Dermis microvascular lymphatic vessel endothelial cell (primary cell): ENCODE results near the gene LDLRAP1. TPM values are rescaled to one million over a fixed set of nuclear protein-coding genes. Genes with fewer than 3 reads are reported as not detected.
"Not testable (repeated sequence)": the region's sequence is repeated elsewhere in the genome, so short reads cannot be mapped to it uniquely, and the experiment has no call there.

ENCODE experiments used
- DNase-seq, 2 donors: peaks; one replicate each; pipeline versions ENCODE4 v3.0.0 to v3.0.0-alpha.2; 2010; ENCODE audit warnings: low read depth in 2 of 2
- total RNA-seq: library from RNA; depleted of rRNA; stranded (reverse); fragments of >200 nt; gene quantifications from 2 replicates; pipeline ENCODE4 v1.2.1, GENCODE V29; 2014

LDLRAP1 gene
- total RNA-seq, 1 donor from 2014 or later, result 16.6 TPM

DNA sequence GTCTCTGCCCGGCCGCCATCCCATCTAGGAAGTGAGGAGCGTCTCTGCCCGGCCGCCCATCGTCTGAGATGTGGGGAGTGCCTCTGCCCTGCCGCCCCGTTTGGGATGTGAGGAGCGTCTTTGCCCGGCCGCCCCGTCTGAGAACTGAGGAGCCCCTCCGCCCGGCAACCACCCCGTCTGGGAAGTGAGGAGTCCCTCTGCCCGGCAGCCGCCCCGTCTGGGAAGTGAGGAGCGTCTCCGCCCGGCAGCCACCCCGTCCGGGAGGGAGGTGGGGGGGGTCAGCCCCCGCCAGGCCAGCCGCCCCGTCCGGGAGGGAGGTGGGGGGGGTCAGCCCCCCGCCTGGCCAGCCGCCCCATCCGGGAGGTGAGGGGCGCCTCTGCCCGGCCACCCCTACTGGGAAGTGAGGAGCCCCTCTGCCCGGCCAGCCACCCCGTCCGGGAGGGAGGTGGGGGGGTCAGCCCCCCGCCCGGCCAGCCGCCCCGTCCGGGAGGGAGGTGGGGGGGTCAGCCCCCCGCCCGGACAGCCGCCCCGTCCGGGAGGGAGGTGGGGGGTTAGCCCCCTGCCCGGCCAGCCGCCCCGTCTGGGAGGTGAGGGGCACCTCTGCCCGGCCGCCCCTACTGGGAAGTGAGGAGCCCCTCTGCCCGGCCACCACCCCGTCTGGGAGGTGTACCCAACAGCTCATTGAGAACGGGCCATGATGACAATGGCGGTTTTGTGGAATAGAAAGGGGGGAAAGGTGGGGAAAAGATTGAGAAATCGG, 60.6 kb downstream of the LDLRAP1 start:
- not testable (repeated sequence) for DNase-seq

DNA sequence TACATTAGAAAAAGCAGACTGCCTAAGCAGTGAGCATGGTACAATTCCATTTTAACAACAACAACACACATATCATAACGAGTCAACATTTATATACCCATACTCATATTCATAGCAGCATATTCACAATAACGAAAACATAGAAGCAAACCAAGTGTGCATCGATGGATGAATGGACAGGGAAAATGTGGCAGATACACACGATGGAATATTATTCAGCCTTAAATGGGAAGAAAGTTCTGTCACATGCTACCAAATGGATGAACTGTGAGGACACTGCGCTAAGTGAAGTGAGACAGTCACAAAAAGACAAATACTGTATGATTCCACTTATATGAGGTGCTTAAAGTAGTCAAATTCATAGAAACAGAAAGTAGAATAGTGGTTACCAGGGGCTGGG, 63.7 kb downstream of the LDLRAP1 start:
- no peak for DNase-seq

- DNase-seq, result peak; percentile 57 to 78
These were observed 65.2 kb downstream of the LDLRAP1 start for GRCh38 chr1:25608488-25609178.

DNA sequence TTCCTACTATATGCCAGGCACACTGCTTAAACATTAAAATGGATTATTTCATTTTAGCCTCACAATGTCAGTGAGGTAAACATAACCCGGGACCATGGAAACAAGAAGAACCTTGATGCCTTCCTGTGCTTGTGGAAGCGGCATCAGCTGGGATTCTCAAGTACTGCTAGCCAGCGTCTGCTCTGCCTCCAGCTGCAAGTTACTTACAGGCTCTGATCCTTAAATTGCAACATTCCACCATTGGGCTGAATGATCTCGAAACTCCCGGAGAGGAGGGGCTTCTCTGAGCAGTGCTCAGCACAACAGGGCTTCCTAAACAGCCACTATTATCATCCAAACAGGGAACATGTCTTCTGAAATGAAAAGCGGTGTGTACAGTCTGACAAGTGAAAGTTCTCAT, 66.5 kb downstream of the LDLRAP1 start:
- DNase-seq, result no peak

DNA sequence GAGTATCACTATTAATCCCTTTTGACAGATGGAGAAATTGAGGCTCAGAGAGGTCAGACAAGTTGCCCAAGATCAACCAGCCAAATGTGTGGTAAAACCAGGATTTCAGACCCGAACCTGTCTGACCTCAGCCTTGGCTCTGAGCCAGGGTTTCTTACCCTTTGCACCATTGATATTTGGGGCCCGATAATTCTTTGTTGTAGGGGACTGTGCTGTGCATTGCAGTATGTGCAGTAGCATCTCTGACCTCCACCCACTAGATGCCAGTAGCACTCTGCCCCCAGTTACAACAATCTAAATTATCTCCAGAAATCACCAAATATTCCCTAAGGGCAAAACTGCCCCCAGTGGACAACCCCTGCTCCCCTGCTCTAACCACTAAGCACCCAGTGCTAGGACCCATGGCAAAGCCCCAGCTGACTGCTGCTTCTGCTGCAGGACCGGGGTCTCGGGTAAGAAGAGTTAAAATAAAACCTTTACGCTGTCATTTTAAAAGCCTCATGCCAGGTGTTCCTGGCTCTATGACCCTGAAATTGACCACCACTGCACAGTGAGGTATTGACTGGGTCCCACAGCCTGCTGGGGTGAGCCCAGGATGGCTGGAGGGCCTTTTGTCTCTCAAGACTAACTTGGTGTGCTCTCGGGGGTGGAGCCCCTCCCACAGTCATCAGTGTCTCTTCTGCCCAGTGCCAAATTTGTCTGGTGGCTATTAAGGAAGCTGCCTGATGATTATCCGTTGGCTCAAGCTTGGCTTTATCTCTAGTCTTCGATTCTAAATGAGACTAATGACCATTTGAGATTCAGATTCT, 67.6 kb downstream of the LDLRAP1 start:
- DNase-seq, result no peak

DNA sequence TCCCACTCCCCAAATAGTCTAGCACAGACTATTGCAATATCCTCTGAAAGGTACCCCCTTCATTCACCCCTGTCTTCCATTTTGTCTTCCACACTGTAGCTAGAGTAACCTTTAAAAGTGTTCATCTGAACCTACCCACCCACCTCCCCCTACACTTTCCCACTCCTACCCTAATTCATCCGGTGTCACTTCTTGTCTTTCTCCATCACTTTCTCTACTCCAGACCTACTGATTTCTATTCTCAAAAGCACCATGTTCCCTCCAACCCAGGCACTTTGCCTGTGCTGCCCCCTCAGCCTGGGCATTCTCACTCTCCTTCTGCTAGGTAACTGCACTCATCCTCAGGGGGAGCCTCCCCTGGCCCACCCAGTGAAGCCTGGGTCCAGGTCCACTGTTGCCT, 68.4 kb downstream of the LDLRAP1 start:
- no peak for DNase-seq

DNA sequence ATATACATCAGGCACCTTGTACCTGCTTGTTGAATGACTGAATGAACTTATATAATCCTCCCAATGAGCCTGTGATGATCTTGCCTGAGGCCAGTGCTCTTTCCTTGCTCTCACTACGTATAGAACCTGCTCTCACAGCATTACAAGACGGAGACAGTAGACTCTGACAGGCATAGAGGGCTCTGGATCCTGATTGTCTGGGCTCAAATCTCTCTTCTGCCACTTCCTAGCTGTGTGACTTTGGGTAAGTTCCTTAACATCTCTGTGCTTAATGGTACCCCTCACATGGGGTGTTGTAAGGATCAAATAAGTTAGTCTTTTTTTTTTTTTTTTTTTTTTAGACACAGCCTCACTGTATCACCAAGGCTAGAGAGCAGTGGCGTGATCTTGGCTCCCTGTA, 69.0 kb downstream of the LDLRAP1 start:
- no peak for DNase-seq

DNA sequence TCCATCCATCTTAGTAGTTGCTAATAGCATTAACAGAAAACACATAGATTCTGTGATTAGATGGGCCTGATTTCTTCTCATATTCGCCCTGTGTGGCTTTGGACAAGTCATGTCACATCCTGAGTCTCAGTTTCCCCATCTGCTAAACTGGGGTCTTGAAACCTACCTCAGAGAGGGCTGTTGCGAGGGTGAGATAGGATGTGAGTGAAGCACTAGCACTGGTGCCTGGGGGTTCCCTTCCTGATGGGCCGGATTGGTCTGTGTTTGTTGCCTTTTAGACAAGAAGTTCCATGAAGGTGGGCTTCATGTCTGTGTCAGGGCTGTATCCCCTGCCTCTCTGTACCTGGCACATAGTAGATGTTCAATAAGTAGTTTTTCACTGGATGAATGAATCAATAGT, 69.7 kb downstream of the LDLRAP1 start:
- DNase-seq, result no peak

GRCh38 chr1:25614501-25615171, 71.2 kb downstream of the LDLRAP1 start:
- no peak for DNase-seq

GRCh38 chr1:25615172-25615541, 71.8 kb downstream of the LDLRAP1 start:
- no peak for DNase-seq

DNA sequence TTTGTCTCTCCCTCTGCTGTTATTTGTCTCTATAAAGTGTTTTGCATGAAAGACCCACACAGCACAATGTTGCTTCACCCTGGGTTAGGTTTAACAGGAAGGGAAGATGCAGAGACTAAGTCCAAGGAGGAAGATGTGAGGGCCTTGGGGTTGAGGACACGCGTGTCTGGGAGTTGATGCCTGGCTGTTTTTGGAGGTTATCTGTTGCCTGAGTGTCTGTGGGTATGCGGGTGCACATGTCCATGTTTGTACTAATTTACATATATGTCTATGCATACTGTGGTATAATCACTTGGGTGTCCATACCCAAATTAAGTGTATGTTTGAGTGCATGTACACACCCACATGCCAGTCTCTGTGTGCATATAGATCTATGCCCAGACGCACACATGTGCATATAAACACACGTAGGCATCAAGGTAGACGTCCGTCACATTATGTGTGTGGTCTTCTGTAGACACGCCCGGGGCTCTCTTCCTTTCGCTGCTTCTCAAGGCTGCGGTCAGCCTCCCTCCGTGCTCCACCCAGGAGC, 72.2 kb downstream of the LDLRAP1 start:
- DNase-seq, result no peak

DNA sequence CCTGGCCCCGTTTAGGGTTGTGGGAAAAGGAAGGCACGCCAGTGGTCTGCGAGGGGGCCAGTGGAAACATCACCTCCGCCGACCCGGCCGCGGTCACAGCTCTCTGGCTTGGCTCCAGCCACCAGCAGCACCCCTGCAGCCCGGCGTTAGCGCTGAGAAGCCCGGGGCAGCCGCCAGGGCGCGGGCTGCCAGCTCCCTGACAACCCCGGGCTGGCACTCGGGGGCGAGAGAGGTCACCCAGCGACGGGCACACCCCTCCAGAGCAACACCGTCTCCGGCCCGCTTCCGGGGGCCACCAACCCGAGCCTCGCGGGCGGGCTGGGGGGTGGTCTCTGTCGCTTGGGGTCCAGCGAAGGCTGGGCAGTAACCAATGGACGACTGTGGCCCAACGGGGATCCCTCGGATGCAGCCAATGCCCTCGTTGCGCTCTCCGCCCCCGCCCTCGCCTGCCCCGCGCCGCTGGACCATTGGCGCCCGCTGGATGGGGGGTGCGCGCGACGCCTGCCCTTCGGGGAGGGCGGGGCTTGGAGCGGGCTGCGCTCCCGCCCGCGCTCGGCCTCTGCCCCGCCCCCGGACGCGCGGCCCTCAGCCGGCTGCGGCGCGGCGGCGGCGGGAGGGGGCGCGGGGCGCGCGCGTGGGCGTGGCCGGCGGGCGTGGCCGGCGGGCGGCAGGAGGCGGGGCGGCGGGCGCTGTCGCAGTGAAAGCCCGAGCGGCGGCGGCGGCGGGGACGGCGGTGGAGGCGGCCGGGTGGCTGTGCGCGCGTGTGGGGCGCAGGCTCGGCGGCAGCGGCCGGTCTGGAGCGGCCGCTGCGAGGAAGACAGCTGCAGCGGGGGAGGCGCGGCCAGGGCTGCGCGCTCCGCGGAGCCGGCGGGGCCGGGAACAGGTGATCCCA, 72.9 kb downstream of the LDLRAP1 start, which contains the start of gene MAN1C1:
MAN1C1 (plus strand) TSS at position 697 of the 892 bp plus-strand sequence. CDS start 1,007 bp downstream, outside the sequence.
- peak; percentile 29 to 85 for DNase-seq

DNA sequence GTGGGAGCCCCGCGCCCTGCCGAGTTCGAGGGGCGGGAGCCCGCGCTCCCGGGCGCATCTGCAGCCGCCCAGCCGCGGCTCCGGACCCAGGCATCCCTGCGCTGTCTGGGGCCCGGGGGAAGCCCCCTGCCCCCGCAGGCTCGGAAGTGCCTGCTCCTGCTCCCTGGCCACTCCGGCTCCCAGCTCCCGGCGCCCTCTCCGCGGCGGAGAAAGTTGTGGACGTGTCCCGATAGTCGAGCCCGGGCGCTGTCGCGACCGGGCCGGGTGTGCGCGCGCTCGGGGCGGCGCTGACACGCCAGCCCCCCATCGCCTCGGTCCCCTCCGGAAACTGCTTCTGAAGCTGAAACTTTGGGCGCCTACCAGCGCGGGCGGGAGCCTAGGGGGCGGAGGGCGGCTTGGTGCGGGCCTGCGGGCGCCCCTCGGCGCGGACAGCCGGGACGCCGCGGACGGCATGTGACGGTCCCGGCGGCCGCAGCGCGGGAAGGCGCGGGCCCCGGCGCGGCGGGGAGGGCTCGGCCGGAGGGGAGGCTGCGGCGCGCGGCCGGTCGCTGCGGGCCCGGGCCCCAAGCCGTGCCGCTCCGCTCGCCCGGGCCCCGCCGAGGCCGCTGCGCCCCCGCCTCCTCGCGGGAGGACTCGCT, 73.7 kb downstream of the LDLRAP1 start:
- no peak for DNase-seq

DNA sequence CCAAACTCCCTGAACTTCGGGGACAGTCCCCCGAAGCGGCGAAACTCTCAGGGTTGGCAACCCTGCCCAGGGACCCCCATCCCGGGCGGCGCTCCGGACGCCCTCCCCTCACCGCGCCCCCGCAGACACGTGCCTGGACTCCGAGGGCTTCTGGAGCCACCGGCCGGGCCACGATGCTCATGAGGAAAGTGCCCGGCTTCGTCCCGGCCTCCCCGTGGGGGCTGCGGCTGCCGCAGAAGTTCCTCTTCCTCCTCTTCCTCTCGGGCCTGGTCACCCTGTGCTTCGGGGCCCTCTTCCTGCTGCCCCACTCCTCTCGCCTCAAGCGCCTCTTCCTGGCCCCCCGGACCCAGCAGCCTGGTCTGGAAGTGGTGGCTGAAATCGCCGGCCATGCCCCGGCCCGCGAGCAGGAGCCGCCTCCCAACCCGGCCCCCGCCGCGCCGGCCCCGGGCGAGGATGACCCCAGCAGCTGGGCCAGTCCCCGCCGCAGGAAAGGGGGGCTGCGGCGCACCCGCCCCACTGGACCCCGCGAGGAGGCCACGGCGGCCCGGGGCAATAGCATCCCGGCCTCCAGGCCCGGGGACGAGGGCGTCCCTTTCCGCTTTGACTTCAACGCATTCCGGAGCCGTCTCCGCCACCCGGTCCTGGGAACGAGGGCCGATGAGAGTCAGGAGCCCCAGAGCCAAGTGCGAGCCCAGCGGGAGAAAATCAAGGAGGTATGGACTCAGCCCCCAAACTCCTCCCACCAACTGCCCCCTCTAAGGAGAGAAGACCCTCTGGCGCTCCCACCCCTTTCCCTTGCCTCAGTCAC, 74.4 kb downstream of the LDLRAP1 start:
- no peak for DNase-seq

- DNase-seq, result no peak
These were observed 75.0 kb downstream of the LDLRAP1 start for GRCh38 chr1:25618433-25618808.
